Lower lobe of right lung (tissue), 2 donors: ENCODE results near the gene ASTN2. TPM values are rescaled to one million over a fixed set of nuclear protein-coding genes. Genes with fewer than 3 reads are reported as not detected.

ENCODE experiments used
- ATAC-seq, 2 donors: fragments of 200-7000 bp; cut with Tn5 transposase; one replicate each; pipeline ENCODE4 v1.9.1; 2020 to 2022; ENCODE audit warnings: mild to moderate bottlenecking in 2 of 2, moderate library complexity in 2 of 2
- DNase-seq: peaks from one replicate; pipeline ENCODE4 v3.0.0-alpha.2; 2020
- H3K27ac ChIP-seq: fragments of 200-600 bp; one replicate; pipeline ENCODE4 v1.8.0; 2022
- H3K27me3 ChIP-seq: fragments of 200-600 bp; one replicate; pipeline ENCODE4 v1.8.0; 2022; ENCODE audit warnings: low read depth
- H3K36me3 ChIP-seq: fragments of 200-600 bp; one replicate; pipeline ENCODE4 v1.8.0; 2022; ENCODE audit warnings: mild to moderate bottlenecking
- H3K4me1 ChIP-seq: fragments of 200-600 bp; one replicate; pipeline ENCODE4 v1.8.0; 2022
- H3K4me3 ChIP-seq: fragments of 200-600 bp; one replicate; pipeline ENCODE4 v1.8.0; 2022; ENCODE audit warnings: mild to moderate bottlenecking
- H3K9me3 ChIP-seq: fragments of 200-600 bp; one replicate; pipeline ENCODE4 v1.8.0; 2022
- intact Hi-C: fragments of 100-400 bp; cut with DNase I; formaldehyde crosslinking; loops from one replicate; pipeline ENCODE4 v1.11.0; 2022
- total RNA-seq: library from RNA; stranded (reverse); fragmentation: NEBNext Ultra II Directional; extraction: Animal tissue kit (Norgen Biotek cat#: 25700); gene quantifications from one replicate; pipeline ENCODE4 v1.2.1, GENCODE V29; 2021
- TF ChIP-seq, protein P1 (sequence below): fragments of 200-600 bp; IDR thresholded peaks from one replicate; pipeline ENCODE4 v1.8.0; 2022; ENCODE audit warnings: antibody characterized with exemption, mild to moderate bottlenecking
- donor health status: DM: no; HTN: yes; CAD: no; lungs with severe emphysema.

The ASTN2 gene
- total RNA-seq, 1 donor from 2014 or later = 4.3 TPM

- TF ChIP-seq, protein P1, sequence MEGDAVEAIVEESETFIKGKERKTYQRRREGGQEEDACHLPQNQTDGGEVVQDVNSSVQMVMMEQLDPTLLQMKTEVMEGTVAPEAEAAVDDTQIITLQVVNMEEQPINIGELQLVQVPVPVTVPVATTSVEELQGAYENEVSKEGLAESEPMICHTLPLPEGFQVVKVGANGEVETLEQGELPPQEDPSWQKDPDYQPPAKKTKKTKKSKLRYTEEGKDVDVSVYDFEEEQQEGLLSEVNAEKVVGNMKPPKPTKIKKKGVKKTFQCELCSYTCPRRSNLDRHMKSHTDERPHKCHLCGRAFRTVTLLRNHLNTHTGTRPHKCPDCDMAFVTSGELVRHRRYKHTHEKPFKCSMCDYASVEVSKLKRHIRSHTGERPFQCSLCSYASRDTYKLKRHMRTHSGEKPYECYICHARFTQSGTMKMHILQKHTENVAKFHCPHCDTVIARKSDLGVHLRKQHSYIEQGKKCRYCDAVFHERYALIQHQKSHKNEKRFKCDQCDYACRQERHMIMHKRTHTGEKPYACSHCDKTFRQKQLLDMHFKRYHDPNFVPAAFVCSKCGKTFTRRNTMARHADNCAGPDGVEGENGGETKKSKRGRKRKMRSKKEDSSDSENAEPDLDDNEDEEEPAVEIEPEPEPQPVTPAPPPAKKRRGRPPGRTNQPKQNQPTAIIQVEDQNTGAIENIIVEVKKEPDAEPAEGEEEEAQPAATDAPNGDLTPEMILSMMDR = no peak
- no peak overlapping the region for H3K27ac ChIP-seq
- intact Hi-C loops = no loop called here
- no peaks in the 10 kb centered on the region for H3K9me3 ChIP-seq
- no peak for ATAC-seq
- no peaks in the 10 kb centered on the region for H3K27me3 ChIP-seq
- H3K4me3 ChIP-seq = no peak overlapping the region
- no peak for DNase-seq
- no peaks in the 10 kb centered on the region for H3K36me3 ChIP-seq
- H3K4me1 ChIP-seq = no peaks in the 10 kb centered on the region
Observed at GRCh38 chr9:117060963-117061362, 353.9 kb downstream of the ASTN2 start.

- H3K4me3 ChIP-seq = no peak overlapping the region
- no peaks in the 10 kb centered on the region for H3K9me3 ChIP-seq
- TF ChIP-seq, protein P1 = no peak
- intact Hi-C loops = no loop called here
- ATAC-seq (no peak), DNase-seq (no peak)
- no peaks in the 10 kb centered on the region for H3K4me1 ChIP-seq
- no peaks in the 10 kb centered on the region for H3K36me3 ChIP-seq
- no peaks in the 10 kb centered on the region for H3K27me3 ChIP-seq
- no peak overlapping the region for H3K27ac ChIP-seq
Observed at GRCh38 chr9:117050007-117050406, 364.9 kb downstream of the ASTN2 start.

DNA sequence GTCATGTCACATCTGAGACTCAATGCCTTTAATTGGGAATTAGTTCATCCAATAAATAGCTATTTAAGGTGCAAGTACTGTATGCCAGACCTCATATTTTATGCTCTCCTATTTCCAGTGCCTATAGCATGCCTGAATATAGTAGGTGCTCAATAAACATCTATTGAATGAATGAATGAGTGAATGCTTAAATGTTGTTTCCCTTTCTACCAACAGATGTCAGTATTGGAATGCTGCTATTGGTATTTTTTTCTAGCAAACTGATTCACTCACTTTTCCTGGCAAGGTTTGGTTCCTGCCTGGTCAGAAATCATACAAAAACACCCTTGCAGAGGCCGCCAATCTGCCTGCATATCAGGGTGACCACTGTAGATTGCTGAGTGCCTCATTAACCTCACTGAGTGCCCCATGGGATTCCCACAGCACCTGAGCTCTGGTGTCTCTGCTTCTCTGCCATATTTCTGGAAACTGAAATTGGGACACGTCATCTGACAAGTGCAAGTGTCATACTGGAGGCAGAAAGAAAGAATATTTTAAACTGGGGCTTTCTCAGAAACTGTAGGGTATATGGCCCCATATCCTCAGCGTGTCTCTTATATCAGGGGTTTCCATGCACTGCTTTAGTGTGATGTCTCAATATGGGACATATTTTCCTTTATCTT is 368.1 kb downstream of the ASTN2 start:
- intact Hi-C loops = no loop called here
- H3K27ac ChIP-seq = no peak overlapping the region
- ATAC-seq = no peak

GRCh38 chr9:117044241-117044640 is 370.6 kb downstream of the ASTN2 start:
- Histone ChIP-seq H3K4me3 (no peak overlapping the region), H3K36me3 (no peaks in the 10 kb centered on the region), H3K27me3 (no peaks in the 10 kb centered on the region), H3K4me1 (no peaks in the 10 kb centered on the region), H3K27ac (no peak overlapping the region), H3K9me3 (no peaks in the 10 kb centered on the region)
- TF ChIP-seq, protein P1 = no peak
- ATAC-seq = no peak
- intact Hi-C loops = no loop called here
- DNase-seq = no peak

More for the DNA sequence above, 368.1 kb downstream of the ASTN2 start:
- no peaks in the 10 kb centered on the region for H3K36me3 ChIP-seq
- no peaks in the 10 kb centered on the region for H3K4me1 ChIP-seq
- TF ChIP-seq, protein P1 = no peak
- no peak overlapping the region for H3K4me3 ChIP-seq
- H3K9me3 ChIP-seq = no peaks in the 10 kb centered on the region
- DNase-seq = no peak
- H3K27me3 ChIP-seq = no peaks in the 10 kb centered on the region

GRCh38 chr9:117043159-117043558 is 371.7 kb downstream of the ASTN2 start:
- Histone ChIP-seq H3K4me3 (no peak overlapping the region), H3K27ac (no peak overlapping the region), H3K36me3 (no peaks in the 10 kb centered on the region), H3K9me3 (no peaks in the 10 kb centered on the region), H3K4me1 (no peaks in the 10 kb centered on the region), H3K27me3 (no peaks in the 10 kb centered on the region)
- intact Hi-C loops = no loop called here
- DNase-seq (no peak), ATAC-seq (no peak)
- TF ChIP-seq, protein P1 = no peak
